ENCODE measurements around the gene TAS1R1.

DNA sequence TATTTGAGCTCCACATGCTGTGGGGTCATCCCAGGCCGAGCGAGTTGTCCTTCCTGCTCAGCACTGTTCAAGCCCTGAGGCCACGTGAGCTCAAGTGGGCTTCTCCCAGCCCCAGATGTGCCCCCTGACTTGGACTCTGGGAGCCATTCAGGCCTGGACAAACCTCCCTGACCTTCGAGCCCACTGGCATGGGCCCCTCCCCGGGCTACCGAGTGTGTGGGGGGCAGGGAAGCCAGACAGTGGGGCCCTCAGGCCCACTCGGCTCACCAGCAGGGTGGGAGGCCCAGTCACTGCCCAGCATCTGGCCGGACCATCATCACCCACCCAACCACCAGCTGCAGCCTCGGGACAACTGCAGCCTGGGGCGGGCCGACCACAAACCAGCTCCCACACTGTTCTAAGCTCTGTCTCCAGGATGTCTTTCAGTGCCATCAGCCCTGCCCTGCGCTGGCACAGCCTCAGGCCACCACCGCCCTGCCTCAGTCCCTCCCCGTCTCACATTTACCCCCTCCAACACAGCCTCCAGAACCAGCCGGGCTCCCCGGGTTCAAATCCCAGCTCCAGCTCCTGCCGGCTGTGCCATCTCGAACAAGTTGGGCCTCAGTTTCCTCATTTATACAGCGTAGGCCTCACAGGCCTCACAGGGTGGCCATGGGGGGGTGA is 42.7 kb upstream of the TAS1R1 start:
- TF ChIP-seq, protein P1, sequence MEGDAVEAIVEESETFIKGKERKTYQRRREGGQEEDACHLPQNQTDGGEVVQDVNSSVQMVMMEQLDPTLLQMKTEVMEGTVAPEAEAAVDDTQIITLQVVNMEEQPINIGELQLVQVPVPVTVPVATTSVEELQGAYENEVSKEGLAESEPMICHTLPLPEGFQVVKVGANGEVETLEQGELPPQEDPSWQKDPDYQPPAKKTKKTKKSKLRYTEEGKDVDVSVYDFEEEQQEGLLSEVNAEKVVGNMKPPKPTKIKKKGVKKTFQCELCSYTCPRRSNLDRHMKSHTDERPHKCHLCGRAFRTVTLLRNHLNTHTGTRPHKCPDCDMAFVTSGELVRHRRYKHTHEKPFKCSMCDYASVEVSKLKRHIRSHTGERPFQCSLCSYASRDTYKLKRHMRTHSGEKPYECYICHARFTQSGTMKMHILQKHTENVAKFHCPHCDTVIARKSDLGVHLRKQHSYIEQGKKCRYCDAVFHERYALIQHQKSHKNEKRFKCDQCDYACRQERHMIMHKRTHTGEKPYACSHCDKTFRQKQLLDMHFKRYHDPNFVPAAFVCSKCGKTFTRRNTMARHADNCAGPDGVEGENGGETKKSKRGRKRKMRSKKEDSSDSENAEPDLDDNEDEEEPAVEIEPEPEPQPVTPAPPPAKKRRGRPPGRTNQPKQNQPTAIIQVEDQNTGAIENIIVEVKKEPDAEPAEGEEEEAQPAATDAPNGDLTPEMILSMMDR (IDR thresholded peaks at IDR 0.05; ENCODE audit: poor library complexity, severe bottlenecking) = no peak
- no peak for TF ChIP-seq EP300 (conservative IDR thresholded peaks at IDR 0.05; ENCODE audit: poor library complexity, severe bottlenecking)

All from neural cell (in vitro differentiated cells).